ENCODE measurements around the gene VIL1. TPM values are rescaled to one million over a fixed set of nuclear protein-coding genes. Genes with fewer than 3 reads are reported as not detected.

Gene VIL1
- total RNA-seq, 1 experiment from 2014 or later, result 0.18 TPM

DNA sequence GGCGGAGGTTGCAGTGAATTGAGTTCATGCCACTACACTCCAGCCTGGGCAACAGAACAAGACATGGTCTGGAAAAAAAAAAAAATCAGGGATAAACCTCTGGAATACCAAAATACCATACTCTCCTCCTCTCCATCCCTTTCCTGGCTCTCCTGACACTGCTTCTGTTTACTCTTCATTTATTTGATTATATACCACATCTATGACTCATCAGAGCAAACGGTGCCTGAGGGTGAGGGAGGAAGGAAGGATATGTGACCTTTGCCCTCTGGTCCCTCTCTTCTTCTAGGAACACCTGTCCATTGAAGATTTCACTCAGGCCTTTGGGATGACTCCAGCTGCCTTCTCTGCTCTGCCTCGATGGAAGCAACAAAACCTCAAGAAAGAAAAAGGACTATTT is 30.0 kb downstream of the VIL1 start:
- Histone ChIP-seq H3K27me3 (ENCODE audit: control insufficient read depth, insufficient read depth, low read length) (no peaks in the 10 kb centered on the region), H3K27ac (ENCODE audit: low read length) (peak overlapping the region; percentile 55; the same call in 1 of the 2 replicates), H3K4me1 (ENCODE audit: control insufficient read depth, insufficient read depth, low read length) (peaks cover 18% of the 10 kb centered on the region), H3K36me3 (ENCODE audit: control insufficient read depth, insufficient read depth, low read length) (peaks cover 9% of the 10 kb centered on the region), H3K9me3 (ENCODE audit: control insufficient read depth, insufficient read depth, low read depth, low read length) (no peaks in the 10 kb centered on the region), H3K4me3 (ENCODE audit: low read depth in 2 of 2, low read length in 2 of 2) (no peak overlapping the region)
- POLR2A ChIA-PET, result interaction anchor here (0.7 kb wide), 1 partner anchor 44 kb away, joined by 5 read pairs; no protein-coding TSS in a partner anchor
- in situ Hi-C loops (cut with HindIII; ENCODE audit: low pct_unique_long_range_greater_than_20kb, low sequenced_read_pairs), result no loop called here
- BruUV-seq (replicated peaks), result no TSS peak
- intact Hi-C loops (cut with micrococcal nuclease; ENCODE audit: unreplicated experiment), result no loop called here
- TF ChIP-seq, protein P1, sequence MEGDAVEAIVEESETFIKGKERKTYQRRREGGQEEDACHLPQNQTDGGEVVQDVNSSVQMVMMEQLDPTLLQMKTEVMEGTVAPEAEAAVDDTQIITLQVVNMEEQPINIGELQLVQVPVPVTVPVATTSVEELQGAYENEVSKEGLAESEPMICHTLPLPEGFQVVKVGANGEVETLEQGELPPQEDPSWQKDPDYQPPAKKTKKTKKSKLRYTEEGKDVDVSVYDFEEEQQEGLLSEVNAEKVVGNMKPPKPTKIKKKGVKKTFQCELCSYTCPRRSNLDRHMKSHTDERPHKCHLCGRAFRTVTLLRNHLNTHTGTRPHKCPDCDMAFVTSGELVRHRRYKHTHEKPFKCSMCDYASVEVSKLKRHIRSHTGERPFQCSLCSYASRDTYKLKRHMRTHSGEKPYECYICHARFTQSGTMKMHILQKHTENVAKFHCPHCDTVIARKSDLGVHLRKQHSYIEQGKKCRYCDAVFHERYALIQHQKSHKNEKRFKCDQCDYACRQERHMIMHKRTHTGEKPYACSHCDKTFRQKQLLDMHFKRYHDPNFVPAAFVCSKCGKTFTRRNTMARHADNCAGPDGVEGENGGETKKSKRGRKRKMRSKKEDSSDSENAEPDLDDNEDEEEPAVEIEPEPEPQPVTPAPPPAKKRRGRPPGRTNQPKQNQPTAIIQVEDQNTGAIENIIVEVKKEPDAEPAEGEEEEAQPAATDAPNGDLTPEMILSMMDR (IDR thresholded peaks at IDR 0.05), result no peak
- TF ChIP-seq POLR2AphosphoS5 (IDR thresholded peaks at IDR 0.05; ENCODE audit: low read depth, low read length), result peak; percentile 44; the same call in 1 of the 2 replicates
- ATAC-seq (peak; percentile 85), DNase-seq (ENCODE audit: low read depth, low spot score) (no peak)
- CTCF ChIA-PET, result no interaction called here

DNA sequence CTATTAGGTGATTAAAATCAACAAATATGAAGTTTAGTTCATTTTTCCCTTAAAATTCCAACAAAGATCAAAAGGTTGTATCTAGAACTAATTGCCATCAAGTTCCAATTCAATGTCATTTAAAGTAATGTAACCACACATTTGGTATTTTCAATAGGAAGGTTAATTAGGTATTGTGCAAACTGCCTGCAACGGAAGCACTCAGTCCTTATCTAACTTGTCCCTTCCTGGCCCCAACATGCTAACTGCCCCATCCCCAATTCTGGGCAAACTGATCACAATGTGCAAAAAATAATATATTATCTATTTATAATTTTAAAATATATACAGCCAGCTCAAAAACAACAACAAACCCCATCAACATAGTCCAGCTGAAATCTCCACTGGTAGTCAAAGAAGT is 33.2 kb downstream of the VIL1 start:
- H3K36me3 ChIP-seq (ENCODE audit: control insufficient read depth, insufficient read depth, low read length), result peaks cover 24% of the 10 kb centered on the region
- peaks cover 18% of the 10 kb centered on the region for H3K4me1 ChIP-seq (ENCODE audit: control insufficient read depth, insufficient read depth, low read length)
- H3K27ac ChIP-seq (ENCODE audit: low read length), result no peak overlapping the region
- no peak for ATAC-seq
- no peak overlapping the region for H3K4me3 ChIP-seq (ENCODE audit: low read depth in 2 of 2, low read length in 2 of 2)
- no peak for TF ChIP-seq POLR2AphosphoS5 (IDR thresholded peaks at IDR 0.05; ENCODE audit: low read depth, low read length)
- TF ChIP-seq, protein P1 (IDR thresholded peaks at IDR 0.05), result no peak
- TF ChIP-seq TCF7L2 (IDR thresholded peaks at IDR 0.05; ENCODE audit: low read depth, low read length), result no peak
- TF ChIP-seq, protein P2, sequence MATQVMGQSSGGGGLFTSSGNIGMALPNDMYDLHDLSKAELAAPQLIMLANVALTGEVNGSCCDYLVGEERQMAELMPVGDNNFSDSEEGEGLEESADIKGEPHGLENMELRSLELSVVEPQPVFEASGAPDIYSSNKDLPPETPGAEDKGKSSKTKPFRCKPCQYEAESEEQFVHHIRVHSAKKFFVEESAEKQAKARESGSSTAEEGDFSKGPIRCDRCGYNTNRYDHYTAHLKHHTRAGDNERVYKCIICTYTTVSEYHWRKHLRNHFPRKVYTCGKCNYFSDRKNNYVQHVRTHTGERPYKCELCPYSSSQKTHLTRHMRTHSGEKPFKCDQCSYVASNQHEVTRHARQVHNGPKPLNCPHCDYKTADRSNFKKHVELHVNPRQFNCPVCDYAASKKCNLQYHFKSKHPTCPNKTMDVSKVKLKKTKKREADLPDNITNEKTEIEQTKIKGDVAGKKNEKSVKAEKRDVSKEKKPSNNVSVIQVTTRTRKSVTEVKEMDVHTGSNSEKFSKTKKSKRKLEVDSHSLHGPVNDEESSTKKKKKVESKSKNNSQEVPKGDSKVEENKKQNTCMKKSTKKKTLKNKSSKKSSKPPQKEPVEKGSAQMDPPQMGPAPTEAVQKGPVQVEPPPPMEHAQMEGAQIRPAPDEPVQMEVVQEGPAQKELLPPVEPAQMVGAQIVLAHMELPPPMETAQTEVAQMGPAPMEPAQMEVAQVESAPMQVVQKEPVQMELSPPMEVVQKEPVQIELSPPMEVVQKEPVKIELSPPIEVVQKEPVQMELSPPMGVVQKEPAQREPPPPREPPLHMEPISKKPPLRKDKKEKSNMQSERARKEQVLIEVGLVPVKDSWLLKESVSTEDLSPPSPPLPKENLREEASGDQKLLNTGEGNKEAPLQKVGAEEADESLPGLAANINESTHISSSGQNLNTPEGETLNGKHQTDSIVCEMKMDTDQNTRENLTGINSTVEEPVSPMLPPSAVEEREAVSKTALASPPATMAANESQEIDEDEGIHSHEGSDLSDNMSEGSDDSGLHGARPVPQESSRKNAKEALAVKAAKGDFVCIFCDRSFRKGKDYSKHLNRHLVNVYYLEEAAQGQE (IDR thresholded peaks at IDR 0.05; ENCODE audit: insufficient read depth in 1 of 2, low read depth in 2 of 2, low read length in 1 of 2), result no peak
- no peak for TF ChIP-seq SIN3A (IDR thresholded peaks at IDR 0.05; ENCODE audit: borderline replicate concordance, insufficient read depth, low read depth, low read length)
- ChIA-PET POLR2A (no interaction called here), CTCF (no interaction called here)
- intact Hi-C loops (cut with micrococcal nuclease; ENCODE audit: unreplicated experiment) (no loop called here), in situ Hi-C loops (cut with HindIII; ENCODE audit: low pct_unique_long_range_greater_than_20kb, low sequenced_read_pairs) (no loop called here)
- DNase-seq (ENCODE audit: low read depth, low spot score), result no peak
- H3K9me3 ChIP-seq (ENCODE audit: control insufficient read depth, insufficient read depth, low read depth, low read length), result no peaks in the 10 kb centered on the region
- BruUV-seq (replicated peaks), result no TSS peak
- H3K27me3 ChIP-seq (ENCODE audit: control insufficient read depth, insufficient read depth, low read length), result no peaks in the 10 kb centered on the region
